Measurements from ENCODE around the gene CYB5RL.
"Not testable (repeated sequence)": the region's sequence is repeated elsewhere in the genome, so short reads cannot be mapped to it uniquely, and the experiment has no call there.

CYB5RL gene

DNA sequence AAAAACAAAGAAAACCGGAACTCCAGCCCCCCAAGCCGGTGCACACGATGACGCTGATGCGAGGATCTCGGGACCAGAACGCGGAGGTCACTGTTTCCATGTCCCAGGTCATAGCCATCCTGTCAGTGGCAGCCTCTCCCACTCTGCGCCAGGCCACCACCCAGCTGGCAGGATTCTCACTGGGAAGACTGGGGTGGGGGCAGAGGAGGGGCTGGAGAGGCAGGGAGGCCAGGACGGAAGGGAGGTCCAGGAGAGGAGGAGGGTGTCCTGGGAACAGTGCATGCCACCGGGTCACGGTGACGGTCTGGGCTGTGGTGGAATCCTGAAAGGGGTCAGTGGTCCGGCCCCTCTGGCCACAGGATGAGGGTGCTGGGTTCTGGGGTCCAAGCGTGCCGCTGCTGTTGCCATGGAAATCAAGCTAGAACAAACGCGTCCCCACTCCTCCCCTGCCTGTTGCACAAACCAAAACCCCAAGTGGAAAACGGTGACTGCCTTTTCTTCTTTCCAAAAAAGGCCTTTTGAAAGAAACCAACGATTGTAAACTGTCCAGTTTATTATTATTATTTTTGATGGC lies 26.2 kb upstream of the CYB5RL start:
- no peak for DNase-seq (ENCODE audit: low read depth in 4 of 4, low spot score in 1 of 4)

DNA sequence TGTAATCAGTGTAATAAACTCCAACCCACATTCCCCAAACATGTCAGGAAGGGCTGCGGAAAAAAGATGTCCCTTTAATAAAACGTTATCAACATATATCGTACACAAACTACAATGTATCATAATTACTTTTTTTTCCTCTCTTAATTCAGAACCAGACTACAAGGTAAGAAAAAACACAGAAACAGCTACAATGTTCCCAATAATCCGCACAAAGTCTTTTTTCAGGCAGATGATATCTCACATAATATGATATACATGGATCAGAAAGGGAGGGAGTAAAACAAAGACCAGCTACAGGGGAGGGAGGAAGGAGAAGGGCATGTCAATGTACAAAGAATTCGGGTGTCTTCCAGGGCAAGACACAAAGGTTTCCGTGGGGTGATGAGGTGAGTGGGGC lies 25.5 kb upstream of the CYB5RL start:
- no peak for DNase-seq (ENCODE audit: low read depth in 4 of 4, low spot score in 1 of 4)

DNA sequence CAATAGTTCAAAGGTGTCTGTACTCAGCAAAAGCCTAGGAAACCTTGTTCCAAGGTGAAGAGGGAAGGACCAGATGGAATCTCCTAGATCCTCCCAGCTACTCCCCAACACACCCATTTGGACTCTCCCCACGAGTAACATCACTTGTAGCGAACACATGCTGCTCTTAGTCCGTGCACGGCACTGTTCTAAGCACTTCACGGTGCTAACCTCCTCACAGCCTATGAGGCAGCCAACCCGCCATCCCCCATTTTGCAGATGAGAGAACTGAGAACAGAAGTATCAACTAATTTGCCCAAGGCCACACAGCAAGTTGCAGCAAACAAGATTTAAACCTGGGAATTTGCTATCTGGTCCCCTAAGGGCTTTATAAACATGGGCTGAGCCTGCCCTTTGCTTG lies 24.4 kb upstream of the CYB5RL start:
- DNase-seq (ENCODE audit: low read depth in 4 of 4, low spot score in 1 of 4) = no peak

DNA sequence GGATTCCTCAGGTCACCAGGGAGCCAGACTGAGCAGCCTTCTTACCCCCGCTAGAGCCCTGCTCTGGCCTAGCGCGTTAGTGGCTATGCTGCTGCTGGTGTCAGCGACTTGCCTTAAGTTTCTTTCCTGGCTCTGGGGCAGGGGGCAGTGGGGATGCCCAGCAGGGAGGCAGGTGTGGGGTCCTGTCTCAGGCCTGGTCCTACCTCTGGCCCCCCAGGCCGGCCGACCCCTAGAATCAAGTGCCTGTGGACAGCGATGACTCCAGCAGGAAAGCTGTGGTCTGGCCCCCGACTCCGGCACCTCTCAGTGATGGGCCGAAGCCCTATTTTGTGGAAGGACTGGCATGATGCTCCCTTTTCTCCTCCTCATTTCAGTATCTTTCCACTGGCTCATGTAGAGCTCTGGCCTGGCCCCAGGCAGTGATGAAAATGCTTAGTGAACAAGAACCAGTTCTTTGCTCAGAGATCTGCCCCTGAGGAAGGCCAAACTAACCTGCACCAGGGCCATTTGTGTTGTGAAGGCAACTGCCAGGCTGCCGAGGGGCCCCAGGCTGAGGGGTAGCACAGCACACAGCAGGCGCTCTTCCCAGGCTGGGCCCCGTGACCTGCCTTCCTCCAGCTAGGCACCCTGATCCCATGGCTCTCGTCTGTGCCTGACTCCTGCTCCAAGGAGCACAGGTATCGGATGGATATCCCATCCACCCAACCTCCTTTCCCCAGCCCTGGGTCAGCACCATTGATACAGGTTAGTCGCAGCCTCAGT lies 23.8 kb upstream of the CYB5RL start:
- no peak for DNase-seq (ENCODE audit: low read depth in 4 of 4, low spot score in 1 of 4)

DNA sequence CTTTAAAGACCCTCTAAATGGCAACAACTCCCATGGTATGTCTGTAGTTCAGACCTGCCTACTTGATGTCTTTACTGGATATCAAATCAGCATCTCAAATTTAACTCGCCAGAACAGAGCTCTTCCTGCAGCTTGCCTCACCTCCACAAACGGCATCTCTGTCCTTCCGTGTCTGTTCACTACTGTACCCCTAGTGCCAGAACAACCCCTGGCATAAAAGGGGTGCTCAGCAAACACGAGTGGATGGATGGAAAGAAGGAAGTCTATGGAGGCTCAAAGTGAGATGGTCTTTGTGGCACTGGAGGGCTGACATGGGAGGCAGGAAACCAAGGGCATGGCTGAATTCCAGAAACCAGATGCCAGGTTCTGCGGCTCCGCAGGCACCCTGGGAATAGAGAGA lies 22.9 kb upstream of the CYB5RL start:
- DNase-seq (ENCODE audit: low read depth in 4 of 4, low spot score in 1 of 4) = no peak

DNA sequence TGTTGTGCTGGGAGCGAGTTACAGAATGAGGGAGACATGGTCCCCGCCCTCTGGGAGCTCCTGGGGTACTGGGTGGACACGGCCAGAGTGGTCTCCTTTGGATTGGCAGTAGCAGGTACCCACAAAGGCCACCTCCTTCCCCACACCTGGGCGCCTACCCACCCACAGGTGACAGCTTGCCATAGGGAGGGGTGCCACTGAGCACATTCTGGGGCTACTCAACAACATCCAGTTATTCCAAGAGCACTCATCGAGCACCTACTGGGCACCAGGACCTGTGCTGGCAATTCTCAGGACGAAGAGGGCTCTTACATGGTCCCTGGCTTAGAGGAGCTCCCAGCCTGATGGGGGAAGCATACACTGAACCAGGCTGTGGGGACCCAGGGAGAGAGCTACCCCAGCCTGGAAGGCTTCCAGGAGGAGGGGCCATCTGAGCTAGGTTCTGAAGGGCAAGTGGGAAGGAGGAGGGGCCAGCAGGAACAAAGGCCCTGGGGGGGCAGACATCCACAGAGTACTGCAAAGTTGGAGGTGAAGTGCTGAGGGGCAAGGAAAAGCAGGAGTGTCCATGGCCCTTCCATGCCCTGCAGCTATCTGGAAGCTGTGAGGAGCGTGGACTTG lies 22.1 kb upstream of the CYB5RL start:
- DNase-seq (ENCODE audit: low read depth in 4 of 4, low spot score in 1 of 4) = no peak

DNA sequence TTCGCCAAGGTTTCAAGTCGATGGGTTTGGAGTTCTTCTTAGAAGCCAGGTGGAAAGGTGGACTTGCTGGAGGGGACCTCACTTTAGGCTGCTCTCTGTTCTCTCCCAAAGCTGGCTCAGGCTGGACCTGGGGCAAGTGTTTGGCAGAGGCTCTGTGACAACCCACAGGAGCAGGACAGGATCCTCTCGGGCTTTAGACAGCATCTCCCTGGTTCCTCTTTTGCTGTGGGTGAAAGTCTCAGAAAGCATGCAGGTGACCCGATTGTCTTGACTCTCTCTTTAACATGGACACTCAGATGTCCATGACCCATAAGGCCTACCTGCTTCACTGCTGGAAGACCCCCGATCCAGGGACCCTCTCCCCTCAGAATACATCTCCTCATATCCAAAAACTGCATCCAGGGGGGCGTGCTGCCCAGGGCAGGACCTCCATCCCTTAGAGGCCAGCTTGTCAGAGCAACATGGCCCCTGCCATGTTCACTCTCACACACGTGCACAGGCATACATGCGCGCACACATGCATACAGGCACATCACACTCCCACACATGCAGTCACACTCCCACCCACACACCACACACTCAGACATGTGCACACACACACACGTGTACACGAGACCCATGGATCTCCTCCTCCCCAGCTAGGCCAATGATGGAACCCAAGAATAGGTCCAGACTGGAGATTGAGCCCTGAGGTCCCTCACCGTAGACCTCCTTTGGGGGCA lies 21.4 kb upstream of the CYB5RL start:
- no peak for DNase-seq (ENCODE audit: low read depth in 4 of 4, low spot score in 1 of 4)

DNA sequence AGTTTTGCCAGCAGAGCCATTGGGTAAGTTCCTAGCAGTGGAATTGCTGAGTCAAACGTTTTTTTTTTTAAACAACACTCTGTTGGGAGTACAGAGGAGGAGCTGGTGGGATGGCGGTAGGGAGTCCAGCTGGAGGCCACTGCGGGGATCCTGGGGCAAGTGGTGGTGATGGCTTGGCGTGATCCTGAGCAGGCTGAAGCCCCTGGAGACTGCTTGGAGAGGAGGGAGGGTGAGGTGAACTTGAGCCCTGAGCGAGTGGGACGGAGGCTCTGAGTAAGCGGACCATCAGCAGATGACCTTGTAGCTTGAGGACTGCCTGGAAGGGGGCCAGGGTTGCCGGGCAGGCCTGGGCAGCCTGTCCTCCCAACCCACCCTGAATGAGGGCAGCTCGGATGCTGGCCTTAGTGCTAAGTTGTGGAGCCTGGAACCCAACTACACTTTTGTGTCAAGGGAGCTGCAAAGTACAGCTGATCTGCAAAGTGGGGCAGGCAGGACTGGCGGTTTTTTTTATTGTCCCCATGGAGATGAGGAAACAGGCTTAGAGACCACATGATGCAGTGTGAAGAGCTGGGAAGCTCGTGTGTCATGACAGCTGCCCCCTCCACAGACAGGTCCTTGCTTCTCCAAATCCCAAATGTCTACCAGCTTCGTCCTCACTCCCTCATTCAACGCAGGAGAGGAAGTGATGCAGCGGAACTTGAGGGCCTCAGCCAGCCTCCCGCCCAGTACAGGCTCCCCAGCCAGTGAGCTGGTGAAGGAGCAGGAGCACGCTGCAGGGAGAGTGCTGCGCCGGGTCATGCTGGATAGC lies 20.4 kb upstream of the CYB5RL start:
- DNase-seq (ENCODE audit: low read depth in 4 of 4, low spot score in 1 of 4) = no peak

DNA sequence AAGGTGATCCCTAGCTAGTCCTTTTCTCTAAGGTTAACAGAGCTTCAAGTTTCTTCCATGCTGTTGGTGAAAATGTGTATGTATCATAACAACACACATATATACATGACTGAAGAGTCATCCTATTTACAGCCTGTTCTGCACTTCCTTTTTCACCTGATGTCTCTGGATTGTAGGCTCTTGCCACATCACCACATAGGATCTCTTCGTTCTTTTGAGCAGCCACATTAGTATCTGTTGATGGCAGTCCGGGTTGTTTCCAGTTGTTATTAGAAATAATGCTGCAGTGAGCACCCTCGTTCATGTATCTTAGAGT lies 19.8 kb upstream of the CYB5RL start:
- DNase-seq (ENCODE audit: low read depth in 4 of 4, low spot score in 1 of 4) = no peak

DNA sequence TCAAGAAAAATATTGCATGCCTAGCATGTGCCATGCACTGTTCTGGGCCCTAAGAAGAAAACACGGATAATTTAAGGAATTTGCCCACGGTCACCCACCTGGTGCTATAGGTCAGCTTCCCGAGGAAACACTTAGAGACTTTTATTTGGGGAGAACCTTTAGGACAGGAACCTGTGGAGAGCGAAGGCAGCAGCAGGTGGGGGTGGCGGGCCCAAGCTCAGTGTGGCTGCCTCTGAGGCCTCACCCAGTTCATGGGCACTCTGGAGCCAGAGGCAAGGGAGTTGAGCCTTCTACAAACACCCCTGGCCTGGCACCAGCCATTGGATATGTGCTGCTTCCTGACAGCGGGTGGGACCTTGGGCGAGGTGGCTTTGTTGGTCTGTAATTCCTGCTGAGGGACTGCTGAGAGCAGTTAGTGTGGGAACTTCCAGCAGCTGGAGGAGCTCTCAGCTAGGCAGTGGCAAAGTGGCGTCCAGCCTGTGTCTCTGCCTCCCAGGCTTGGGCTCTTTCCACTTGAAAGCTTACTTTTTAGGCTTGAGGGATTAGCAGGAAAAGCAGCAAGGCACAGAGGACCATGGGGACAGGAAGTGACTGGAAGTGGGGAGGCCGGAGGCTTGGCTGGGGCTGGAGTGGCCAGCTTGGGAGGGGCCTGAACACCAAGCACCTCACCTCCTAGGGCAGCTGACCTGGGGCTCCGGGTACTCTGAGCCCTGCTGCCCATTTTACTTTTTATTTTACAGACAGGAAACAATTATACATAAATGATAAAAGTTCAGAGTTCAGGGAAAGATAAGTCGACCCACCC lies 19.3 kb upstream of the CYB5RL start:
- no peak for DNase-seq (ENCODE audit: low read depth in 4 of 4, low spot score in 1 of 4)

DNA sequence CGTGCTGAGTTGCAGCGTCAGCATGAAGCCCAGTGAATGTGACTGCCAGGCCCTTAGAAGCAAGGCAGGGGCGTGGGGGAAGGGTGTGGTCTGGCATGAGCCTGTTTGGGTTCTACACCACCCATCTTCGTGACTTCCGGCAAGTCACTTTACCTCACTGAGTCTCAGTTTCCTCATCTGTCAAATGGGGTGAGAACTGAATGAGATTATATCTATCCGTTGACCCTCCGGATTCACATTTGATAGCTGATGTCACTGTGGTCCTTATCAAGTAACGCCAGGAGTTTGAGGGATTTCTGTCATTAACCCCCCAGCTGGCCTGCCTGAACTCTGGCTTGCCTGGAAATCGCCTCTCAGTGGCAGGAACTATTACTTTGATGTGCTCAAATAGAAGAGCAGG lies 15.7 kb upstream of the CYB5RL start:
- no peak for DNase-seq (ENCODE audit: low read depth in 4 of 4, low spot score in 1 of 4)

DNA sequence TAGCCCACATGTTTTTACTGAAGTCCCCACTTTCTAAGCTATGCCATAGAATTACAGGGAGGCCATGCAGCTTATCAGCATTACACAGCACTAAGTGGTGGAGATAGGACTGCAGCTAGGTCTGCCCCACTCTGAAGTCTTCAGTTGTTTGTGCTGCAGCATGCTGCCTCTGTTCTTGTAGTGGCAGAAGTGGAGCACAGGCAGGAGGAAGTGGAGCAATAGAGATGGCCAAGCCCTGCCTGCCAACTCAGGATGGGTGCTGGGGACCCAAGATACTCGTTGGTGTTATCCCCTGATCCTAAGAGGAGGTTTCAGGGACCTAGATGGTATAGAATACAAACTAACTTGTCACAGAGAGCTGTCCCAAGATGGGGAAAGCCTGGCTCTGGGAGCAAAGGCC lies 13.0 kb upstream of the CYB5RL start:
- no peak for DNase-seq (ENCODE audit: low read depth in 4 of 4, low spot score in 1 of 4)

DNA sequence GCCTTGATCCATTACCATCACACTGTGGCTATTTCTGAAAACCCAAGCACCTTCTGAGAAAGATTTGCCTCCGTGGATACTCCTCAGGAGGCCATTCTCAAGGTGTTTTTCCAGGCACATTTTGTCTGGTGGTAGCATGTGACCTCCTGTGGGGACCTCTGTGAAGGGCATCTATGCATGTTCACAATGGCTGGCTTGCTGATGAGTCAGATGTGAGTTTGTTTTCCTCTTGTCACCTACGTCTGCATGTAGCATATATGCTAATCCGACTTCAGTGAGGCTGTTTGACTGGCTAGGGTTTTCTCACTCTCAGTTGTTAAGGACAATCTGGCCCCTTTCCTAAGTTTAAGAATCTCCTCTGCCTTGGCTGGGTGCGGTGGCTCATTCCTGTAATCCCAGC lies 8.1 kb upstream of the CYB5RL start:
- DNase-seq (ENCODE audit: low read depth in 4 of 4, low spot score in 1 of 4) = not testable (repeated sequence)

DNA sequence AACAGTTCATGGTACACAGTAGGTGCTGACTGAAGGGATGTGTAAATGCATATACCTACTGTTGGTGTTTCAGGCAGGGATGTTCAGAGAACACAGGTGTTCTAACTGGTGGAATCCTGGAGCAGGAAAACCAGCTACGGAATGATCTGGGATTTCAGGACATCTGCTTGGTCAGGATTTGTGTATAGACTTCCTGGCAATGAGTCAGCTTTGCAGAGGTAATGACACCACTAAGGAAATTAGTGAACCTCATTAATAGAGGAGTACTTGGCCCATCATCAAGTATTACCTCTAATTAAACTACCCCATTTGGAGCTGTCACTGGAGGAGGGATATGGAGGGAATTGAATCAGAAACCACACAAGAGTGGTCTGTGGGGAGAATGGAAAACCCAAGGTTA lies 7.5 kb upstream of the CYB5RL start:
- no peak for DNase-seq (ENCODE audit: low read depth in 4 of 4, low spot score in 1 of 4)

DNA sequence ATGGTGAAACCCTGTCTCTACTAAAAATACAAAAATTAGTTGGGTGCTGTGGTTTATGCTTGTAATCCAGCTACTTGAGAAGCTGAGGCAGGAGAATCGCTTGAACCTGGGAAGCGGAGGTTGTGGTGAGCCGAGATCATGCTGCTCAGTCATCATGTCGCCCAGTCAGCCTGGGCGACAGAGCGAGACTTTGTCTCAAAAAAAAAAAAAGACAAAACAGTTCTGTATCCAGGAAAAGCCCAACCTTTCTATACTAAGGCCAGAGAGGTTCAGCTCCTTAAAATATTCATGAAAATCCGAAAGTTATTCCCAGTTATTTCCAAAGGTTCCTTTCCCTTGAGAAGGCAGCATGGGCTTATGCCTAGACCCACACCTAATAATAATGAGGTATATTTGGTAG lies 4.4 kb upstream of the CYB5RL start:
- DNase-seq (ENCODE audit: low read depth in 4 of 4, low spot score in 1 of 4) = no peak

DNA sequence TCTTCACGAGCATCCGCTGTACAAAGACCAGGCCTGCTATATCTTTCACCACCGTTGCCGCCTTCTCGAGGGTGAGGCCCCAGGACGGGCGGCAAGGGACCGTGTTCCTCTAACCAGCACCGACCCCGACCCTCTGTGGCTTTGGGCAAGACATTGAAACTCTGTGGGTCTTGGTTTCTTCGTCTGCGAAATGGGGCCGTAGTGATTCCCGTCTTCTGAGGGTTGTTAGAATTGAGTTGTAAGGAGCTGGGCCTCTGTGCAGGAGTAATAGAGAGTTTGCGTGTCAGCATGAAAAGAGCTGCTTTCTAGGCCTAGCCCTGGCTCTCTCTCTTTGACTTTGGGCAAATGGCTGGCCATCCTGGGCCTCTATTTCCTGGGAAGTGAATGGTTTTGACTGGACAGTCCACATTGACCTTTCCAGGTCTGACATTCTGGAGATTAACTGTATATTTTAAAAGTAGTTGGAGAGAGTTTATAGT lies 728 bp upstream of the CYB5RL start:
- DNase-seq (ENCODE audit: low read depth in 4 of 4, low spot score in 1 of 4) = peak in 1 of 4 experiments; percentile 4

DNA sequence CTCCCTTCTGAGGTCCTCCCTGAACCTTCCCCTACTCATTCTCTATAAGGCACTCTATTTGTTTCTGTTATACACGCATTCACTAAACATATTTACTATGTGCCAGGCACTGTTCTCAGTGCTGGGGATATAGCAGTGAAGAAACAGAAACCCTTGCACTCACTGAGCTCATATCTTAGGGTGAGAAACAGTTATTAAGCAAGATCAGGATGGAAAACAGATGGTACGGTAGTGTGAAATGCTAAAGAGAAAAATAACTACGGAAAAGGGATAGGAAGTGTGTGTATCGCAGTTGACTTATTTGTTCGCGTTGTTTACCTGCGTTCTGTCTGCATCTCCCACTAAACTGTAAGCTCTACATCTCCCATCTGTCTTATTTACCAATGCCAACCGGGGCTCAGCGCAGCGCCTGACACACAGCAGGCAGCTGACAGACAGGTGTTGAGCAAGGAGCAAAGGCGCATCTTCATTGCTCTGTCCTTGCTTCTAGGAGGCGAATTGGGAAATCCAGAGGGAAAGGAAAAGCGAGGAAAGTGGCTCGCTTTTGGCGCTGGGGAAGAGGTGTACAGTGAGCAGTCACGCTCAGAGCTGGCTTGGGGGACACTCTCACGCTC lies 572 bp downstream of the CYB5RL start:
- no peak for DNase-seq (ENCODE audit: low read depth in 4 of 4, low spot score in 1 of 4)

DNA sequence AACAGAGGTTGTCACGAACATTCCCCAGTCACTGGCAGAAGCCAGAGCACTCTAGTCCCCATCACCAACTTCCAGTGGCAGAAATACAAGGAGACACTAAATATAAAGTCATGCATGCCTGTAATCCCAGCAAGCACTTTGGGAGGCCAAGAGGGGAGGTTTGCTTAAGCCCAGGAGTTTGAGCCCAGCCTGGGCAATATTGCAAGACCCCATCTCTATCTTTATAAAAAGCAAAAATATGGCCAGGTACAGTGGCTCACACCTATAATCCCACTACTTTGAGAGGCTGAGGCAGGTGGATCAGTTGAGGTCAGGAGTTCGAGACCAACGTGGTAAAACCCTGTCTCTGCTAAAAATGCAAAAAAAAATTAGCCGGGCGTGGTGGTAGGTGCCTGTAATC lies 6.4 kb downstream of the CYB5RL start:
- DNase-seq (ENCODE audit: low read depth in 4 of 4, low spot score in 1 of 4) = no peak

DNA sequence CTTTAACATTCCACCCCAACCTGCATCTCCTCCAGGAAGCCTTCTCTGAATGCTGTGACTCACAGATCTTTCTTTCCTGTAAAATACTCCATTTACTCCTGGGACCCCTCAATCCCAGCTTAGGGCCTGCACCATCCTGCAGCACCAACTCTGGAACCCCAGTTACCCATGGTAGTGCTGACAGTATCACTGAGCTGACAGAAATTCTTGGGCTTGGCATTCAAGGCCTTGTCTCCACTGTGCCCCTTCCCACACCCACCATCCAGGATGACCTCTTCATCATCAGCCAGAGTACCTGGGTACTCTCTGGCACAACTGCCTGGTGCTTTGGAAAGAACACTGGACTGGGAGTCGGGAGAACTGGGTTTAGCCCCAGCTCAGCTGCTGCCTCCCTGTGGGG lies 8.3 kb downstream of the CYB5RL start:
- DNase-seq (ENCODE audit: low read depth in 4 of 4, low spot score in 1 of 4) = no peak

DNA sequence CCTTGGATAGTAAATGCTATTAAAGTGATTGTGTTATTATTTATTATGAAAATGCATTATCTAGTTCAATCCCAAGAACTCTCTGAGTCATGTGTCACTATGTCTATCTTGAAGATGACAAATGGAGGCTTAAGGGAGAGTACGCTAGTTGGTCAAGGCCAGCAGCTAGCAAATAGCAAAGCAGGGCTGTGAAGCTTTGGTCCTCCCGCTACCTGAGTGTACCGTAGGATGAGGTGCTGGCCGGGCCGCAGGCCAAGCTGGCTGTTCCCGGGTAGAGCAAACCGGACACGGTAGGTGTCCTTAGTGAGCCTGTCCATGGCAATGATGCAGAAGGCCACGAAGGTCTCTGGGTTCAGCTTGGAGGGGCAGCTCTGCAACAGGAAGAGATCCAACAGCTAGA lies 9.3 kb downstream of the CYB5RL start:
- DNase-seq (ENCODE audit: low read depth in 4 of 4, low spot score in 1 of 4) = no peak

Data from stimulated activated CD4-positive, alpha-beta T cell treated with anti-CD3 and anti-CD28 coated beads, Interleukin-1b, Interleukin-23, amount 100 ng/mL, for 24 hours (primary cell).